Myocyte (in vitro differentiated cells): ENCODE results near the gene BEST2. TPM values are rescaled to one million over a fixed set of nuclear protein-coding genes. Genes with fewer than 3 reads are reported as not detected.

Experiments
- DNase-seq: peaks from one replicate; pipeline ENCODE4 v3.0.0-alpha.2; 2012; ENCODE audit warnings: low read depth
- microRNA-seq: library from miRNA; unstranded; fragments of <30 nt; microRNA quantifications from one replicate; pipeline ENCODE4, GENCODE V29; 2016
- total RNA-seq: library from RNA; depleted of rRNA; stranded (reverse); fragments of >200 nt; gene quantifications from 2 replicates; pipeline ENCODE4 v1.2.3, GENCODE V29; 2014

BEST2 gene
- total RNA-seq, 1 donor from 2014 or later = 0.24 TPM

DNA sequence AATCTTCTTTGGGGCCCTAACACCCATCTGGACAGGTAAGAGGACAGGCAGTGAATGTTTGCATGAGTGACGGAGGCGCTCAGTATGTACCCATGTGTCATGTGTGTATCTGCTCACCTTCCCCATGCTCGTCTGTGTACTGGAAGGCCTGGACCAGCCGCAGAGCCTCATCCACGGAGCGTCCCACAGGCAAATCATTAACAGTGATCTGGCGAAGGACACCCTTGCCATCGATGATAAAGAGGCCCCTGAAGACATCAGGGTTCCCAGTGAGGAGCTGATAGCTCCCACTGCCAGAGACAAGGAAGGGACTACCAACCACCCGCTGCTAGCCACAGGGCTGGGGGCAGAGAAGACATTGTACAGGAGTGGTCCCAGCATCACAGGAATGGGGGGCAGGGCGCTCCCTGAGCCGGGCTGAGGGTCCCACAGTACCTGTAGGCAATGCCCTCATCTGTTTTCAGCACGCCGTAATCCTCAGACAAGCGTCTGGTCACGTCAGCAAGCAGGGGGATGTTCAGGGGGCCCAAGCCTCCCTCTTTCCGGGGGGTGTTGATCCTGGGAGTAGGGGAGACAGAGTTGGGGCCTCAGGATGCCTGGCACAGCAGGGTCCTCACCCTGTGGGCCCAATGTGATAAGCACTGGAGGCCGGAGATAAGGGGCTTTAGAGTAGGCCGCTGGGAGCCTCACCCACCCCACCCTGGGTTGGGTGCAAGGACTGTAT, 48.3 kb downstream of the BEST2 start:
- DNase-seq = no peak

GRCh38 chr19:12800466-12800770, 48.8 kb downstream of the BEST2 start:
- DNase-seq = no peak

DNA sequence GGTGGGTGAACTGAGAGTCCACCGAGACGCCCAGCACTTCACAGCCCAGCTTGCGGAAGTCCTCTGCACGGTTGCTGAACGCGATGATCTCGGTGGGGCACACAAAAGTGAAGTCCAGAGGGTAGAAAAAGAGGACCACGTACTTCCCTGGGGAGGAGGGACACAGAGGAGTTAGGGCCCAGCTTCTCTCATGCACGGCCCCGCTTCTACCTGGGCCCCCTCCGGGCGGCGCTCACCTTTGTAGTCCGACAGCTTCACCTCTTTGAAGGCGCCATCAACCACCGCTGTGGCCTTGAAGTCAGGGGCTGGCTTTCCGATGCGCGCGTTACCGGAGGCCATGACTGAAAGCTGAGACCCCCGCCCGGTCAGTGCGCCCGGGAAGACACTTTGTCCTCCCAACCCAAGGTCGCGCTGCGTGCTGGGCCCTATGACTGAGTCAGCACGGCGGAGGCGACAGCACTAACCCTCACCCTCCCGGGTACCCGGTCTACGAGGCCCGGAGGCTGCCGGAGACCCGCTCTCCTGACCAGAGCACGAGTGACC, 49.4 kb downstream of the BEST2 start:
- DNase-seq = no peak

DNA sequence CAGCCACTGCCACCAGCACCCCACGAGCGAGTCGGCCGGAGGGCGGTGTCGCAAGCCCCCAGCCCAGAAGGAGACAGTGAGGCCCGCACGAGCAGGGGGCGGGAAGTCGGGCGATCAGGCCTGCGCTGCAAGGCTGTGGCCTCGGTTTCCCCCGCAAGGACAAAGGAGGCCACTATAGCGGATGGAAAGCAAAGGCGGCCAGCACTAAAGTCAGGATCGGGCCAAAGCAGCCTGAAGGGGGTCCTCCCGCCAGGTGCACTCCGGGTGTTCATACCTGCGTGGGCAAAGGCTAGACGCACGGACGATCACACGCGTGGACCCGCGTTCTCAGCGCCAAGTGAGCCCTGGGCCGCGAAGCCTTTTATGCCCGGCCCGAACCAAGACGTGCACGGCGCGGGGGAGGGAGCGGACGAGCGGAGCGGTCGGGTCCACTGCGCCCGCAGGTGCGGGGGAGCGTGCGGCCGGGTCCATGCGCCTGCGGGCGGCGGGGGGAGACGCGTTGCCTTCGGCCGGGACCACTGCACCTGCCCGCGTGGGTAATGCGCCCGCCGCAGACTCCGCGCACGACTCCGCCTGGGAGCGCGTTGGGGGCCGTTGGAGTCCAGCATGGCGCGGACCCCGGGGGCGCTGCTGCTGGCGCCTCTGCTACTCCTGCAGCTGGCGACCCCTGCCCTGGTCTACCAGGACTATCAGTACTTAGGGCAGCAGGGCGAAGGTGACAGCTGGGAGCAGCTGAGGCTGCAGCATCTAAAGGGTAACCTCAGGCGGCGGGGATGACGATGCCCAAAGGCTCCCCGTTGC, 50.1 kb downstream of the BEST2 start, which contains the start of the genes PRDX2 and THSD8:
Gene PRDX2, minus strand, starts transcription at position 335 of the 801 bp plus-strand sequence. CDS start 539 bp downstream, outside the sequence.
Gene THSD8, plus strand, starts transcription at position 604 of the 801 bp plus-strand sequence. Its CDS starts 3 bp downstream, at position 607.
- DNase-seq = peak; percentile 63

DNA sequence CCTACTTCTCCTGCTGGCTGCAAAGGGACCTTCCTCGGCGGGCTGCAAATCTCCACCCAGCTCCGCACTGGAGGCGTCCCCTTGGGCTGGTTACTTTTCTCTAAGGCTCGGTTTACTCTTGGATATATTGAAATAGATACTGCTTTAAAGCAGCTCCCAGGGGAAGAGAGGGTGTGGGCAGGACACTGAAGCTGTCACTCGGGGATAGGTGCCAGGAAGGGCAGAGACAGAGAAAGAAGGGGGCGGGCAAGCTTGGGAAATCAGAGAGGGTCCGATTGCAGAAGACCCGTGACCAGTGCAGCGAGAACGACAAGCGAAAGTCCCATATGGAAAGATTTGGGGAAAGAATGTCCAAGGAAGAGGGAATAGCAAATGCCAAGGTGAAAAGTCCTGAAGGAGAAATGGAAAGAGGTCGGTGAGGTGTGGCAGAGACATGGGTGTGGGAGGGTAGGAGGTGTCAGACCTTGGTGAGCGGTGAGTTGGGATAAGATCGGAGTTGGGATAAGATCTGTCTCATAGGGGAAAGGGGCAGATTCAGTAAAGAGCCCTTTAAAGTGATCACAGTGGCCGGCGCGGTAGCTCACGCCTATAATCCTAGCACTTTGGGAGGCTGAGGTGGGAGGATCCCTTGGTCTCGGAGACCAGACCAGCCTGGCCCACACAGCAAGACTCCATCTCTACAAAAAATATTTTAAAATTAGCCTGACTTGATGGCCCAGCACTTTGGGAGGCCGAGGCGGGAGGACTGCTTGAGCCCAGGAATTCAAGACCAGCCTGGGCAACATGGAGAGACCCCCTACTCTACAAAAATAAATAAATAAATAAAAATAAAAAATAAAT, 50.9 kb downstream of the BEST2 start:
- DNase-seq = no peak

DNA sequence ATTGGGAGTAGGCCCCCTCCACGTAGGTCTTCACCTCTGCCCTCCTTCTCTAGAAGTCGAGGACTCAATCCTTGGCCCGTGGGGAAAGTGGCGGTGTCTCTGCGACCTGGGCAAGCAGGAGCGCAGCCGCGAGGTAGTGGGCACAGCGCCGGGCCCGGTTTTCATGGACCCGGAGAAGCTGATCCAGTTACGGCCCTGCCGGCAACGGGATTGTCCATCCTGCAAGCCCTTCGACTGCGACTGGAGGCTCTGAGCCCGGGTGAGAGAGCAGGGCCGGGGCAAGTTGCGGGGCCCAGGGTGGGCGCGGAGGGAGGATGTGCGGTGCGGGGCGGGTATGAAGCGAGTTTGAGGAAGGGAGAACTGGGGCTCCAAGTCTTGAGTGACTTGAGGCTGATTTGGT, 52.5 kb downstream of the BEST2 start:
- DNase-seq = no peak

GRCh38 chr19:12806242-12807081, 54.9 kb downstream of the BEST2 start, which contains the start of gene RNASEH2A:
TSS of gene RNASEH2A (plus strand) at chr19:12806584. CDS start at chr19:12806674, 90 bp downstream.
- peak; percentile 90 for DNase-seq

Small RNAs within 50 kb of the gene (microRNA-seq; reads per million reads assigned to microRNA genes)
- not detected for gene MIR5684

Other genes starting within 250 kb of the BEST2 start
- gene ZNF564, start 200.3 kb upstream of the BEST2 start, total RNA-seq = 5.8 and 6.0 TPM in 2 replicates
- 5.8 and 8.6 TPM in 2 replicates for gene ZNF490, start 141.0 kb upstream of the BEST2 start, total RNA-seq
- gene ZNF791, start 140.9 kb upstream of the BEST2 start, total RNA-seq = 12.5 and 13.6 TPM in 2 replicates
- gene MAN2B1, start 85.0 kb upstream of the BEST2 start, total RNA-seq = 50.7 and 52.0 TPM in 2 replicates
- gene WDR83, start 85.0 kb upstream of the BEST2 start, total RNA-seq = 10.2 and 10.5 TPM in 2 replicates
- gene DHPS, start 69.9 kb upstream of the BEST2 start, total RNA-seq = 72.5 and 97.1 TPM in 2 replicates
- gene GNG14, start 63.8 kb upstream of the BEST2 start, total RNA-seq = not detected in 2 replicates
- gene FBXW9, start 55.2 kb upstream of the BEST2 start, total RNA-seq = 11.9 and 12.2 TPM in 2 replicates
- 45.6 and 51.3 TPM in 2 replicates for gene TNPO2, start 27.9 kb upstream of the BEST2 start, total RNA-seq
- 200 and 262 TPM in 2 replicates for gene TRIR, start 17.1 kb upstream of the BEST2 start, total RNA-seq
- gene GET3, start 14.3 kb upstream of the BEST2 start, total RNA-seq = 73.1 and 96.8 TPM in 2 replicates
- gene HOOK2, start 23.8 kb downstream of the BEST2 start, total RNA-seq = 39.6 and 49.9 TPM in 2 replicates
- 84.4 and 96.5 TPM in 2 replicates for gene JUNB, start 39.7 kb downstream of the BEST2 start, total RNA-seq
- gene PRDX2, start 50.0 kb downstream of the BEST2 start, total RNA-seq = 109 and 130 TPM in 2 replicates
- gene THSD8, start 50.3 kb downstream of the BEST2 start, total RNA-seq = not detected in 2 replicates
- 3.5 and 4.3 TPM in 2 replicates for gene RNASEH2A, start 54.8 kb downstream of the BEST2 start, total RNA-seq
- gene RTBDN, start 82.8 kb downstream of the BEST2 start, total RNA-seq = not detected in 2 replicates
- gene MAST1, start 86.7 kb downstream of the BEST2 start, total RNA-seq = 0.42 TPM in 1 of 2 replicates, not detected in the other
- gene DNASE2, start 129.7 kb downstream of the BEST2 start, total RNA-seq = 21.3 and 22.3 TPM in 2 replicates
- gene KLF1, start 135.4 kb downstream of the BEST2 start, total RNA-seq = not detected in 2 replicates
- gene GCDH, start 139.4 kb downstream of the BEST2 start, total RNA-seq = 32.8 and 42.3 TPM in 2 replicates
- gene SYCE2, start 167.5 kb downstream of the BEST2 start, total RNA-seq = 0.16 TPM in 1 of 2 replicates, not detected in the other
- 47.8 and 55.7 TPM in 2 replicates for gene FARSA, start 181.9 kb downstream of the BEST2 start, total RNA-seq
- 890 and 1,463 TPM in 2 replicates for gene CALR, start 186.8 kb downstream of the BEST2 start, total RNA-seq
- 199 and 236 TPM in 2 replicates for gene RAD23A, start 194.1 kb downstream of the BEST2 start, total RNA-seq
- 44.6 and 58.1 TPM in 2 replicates for gene GADD45GIP1, start 205.4 kb downstream of the BEST2 start, total RNA-seq
- not detected in 2 replicates for gene DAND5, start 217.8 kb downstream of the BEST2 start, total RNA-seq
- gene NFIX, start 243.7 kb downstream of the BEST2 start, total RNA-seq = 17.7 and 23.3 TPM in 2 replicates